AG04450 (cell line): Measurements from ENCODE around the gene ECHDC3. TPM values are rescaled to one million over a fixed set of nuclear protein-coding genes. Genes with fewer than 3 reads are reported as not detected.

Experiments used
- CTCF ChIA-PET: fragments of 300-600, 350-600 bp; formaldehyde crosslinking; extraction: SDS; loops from one replicate; lab custom pipeline; 2022; ENCODE audit warnings: antibody characterized with exemption, inconsistent platforms; lab: Charles Lee
- POLR2A ChIA-PET: fragments of 350-600 bp; formaldehyde crosslinking; extraction: SDS; loops from one replicate; lab custom pipeline; 2021; ENCODE audit warnings: antibody characterized with exemption, inconsistent platforms; lab: Yijun Ruan, JAX
- DNase-seq: peaks from one replicate; pipeline ENCODE4 v3.0.0-alpha.2; 2011; ENCODE audit warnings: low read depth, low spot score
- H3K27ac ChIP-seq: one replicate; pipeline ENCODE4 v1.5.1; 2012; ENCODE audit warnings: low read depth, low read length, control low read depth
- H3K27me3 ChIP-seq: one replicate; pipeline ENCODE4 v1.6.0; 2012; ENCODE audit warnings: low read length; ENCODE audit not compliant: control insufficient read depth, insufficient read depth
- H3K4me3 ChIP-seq: 2 replicates; pipeline ENCODE4 v1.5.1; 2011; ENCODE audit warnings: mild to moderate bottlenecking, low read depth, low read length, control low read depth
- H3K9me3 ChIP-seq: 2 replicates; pipeline ENCODE4 v1.5.1; 2012; ENCODE audit warnings: low read length; ENCODE audit not compliant: control insufficient read depth, insufficient read depth
- CTCF ChIP-seq: IDR thresholded peaks from 2 replicates; pipeline ENCODE4 v1.5.1; 2011; ENCODE audit warnings: low read depth, low read length, control low read depth, inconsistent platforms
- polyA plus RNA-seq: library from polyadenylated mRNA; depleted of rRNA; stranded (reverse); fragments of >200 nt; gene quantifications from 2 replicates; pipeline ENCODE4 v1.2.3, GENCODE V29; 2011

ECHDC3 gene
- polyA plus RNA-seq, 1 experiment, result 1.3 TPM

GRCh38 chr10:11712744-11713143, 29.4 kb upstream of the ECHDC3 start:
- no peak overlapping the region for H3K4me3 ChIP-seq
- TF ChIP-seq CTCF, result no peak
- H3K27ac ChIP-seq, result no peak overlapping the region
- CTCF ChIA-PET, result no interaction called here
- H3K9me3 ChIP-seq, result no peaks in the 10 kb centered on the region; the same call in 1 of the 2 replicates
- no peak for DNase-seq
- H3K27me3 ChIP-seq, result peaks cover 18% of the 10 kb centered on the region
- POLR2A ChIA-PET, result no interaction called here

GRCh38 chr10:11713186-11713743, 28.9 kb upstream of the ECHDC3 start:
- no peak for DNase-seq
- no peak for TF ChIP-seq CTCF
- POLR2A ChIA-PET, result no interaction called here
- Histone ChIP-seq H3K4me3 (no peak overlapping the region), H3K27ac (no peak overlapping the region), H3K9me3 (no peaks in the 10 kb centered on the region; the same call in 1 of the 2 replicates), H3K27me3 (peaks cover 18% of the 10 kb centered on the region)
- CTCF ChIA-PET, result no interaction called here

GRCh38 chr10:11713963-11714362, 28.2 kb upstream of the ECHDC3 start:
- Histone ChIP-seq H3K27ac (no peak overlapping the region), H3K27me3 (peaks cover 16% of the 10 kb centered on the region), H3K4me3 (no peak overlapping the region), H3K9me3 (no peaks in the 10 kb centered on the region; the same call in 1 of the 2 replicates)
- no peak for DNase-seq
- TF ChIP-seq CTCF, result no peak
- ChIA-PET POLR2A (no interaction called here), CTCF (no interaction called here)

- ChIA-PET POLR2A (no interaction called here), CTCF (interaction anchor here (0.6 kb wide), 1 partner anchor 199 kb away, joined by 5 read pairs; no protein-coding TSS in a partner anchor)
- Histone ChIP-seq H3K4me3 (no peak overlapping the region), H3K27me3 (peaks cover 12% of the 10 kb centered on the region), H3K9me3 (no peaks in the 10 kb centered on the region; the same call in 1 of the 2 replicates), H3K27ac (no peak overlapping the region)
- DNase-seq, result no peak
- TF ChIP-seq CTCF, result no peak
These were observed 27.3 kb upstream of the ECHDC3 start for GRCh38 chr10:11714750-11715365.

GRCh38 chr10:11715815-11716494, 26.2 kb upstream of the ECHDC3 start:
- ChIA-PET POLR2A (no interaction called here), CTCF (interaction anchor here (0.6 kb wide), 1 partner anchor 200 kb away, joined by 5 read pairs; no protein-coding TSS in a partner anchor)
- H3K9me3 ChIP-seq, result no peaks in the 10 kb centered on the region; the same call in 1 of the 2 replicates
- peaks cover 12% of the 10 kb centered on the region for H3K27me3 ChIP-seq
- no peak for DNase-seq
- H3K27ac ChIP-seq, result no peak overlapping the region
- TF ChIP-seq CTCF, result no peak
- H3K4me3 ChIP-seq, result no peak overlapping the region
